ENCODE results near the gene CFAP210.

GRCh38 chr2:169694113-169694893 is at the start of gene CFAP210, which contains the start of gene PHOSPHO2:
- TF ChIP-seq, protein P1, sequence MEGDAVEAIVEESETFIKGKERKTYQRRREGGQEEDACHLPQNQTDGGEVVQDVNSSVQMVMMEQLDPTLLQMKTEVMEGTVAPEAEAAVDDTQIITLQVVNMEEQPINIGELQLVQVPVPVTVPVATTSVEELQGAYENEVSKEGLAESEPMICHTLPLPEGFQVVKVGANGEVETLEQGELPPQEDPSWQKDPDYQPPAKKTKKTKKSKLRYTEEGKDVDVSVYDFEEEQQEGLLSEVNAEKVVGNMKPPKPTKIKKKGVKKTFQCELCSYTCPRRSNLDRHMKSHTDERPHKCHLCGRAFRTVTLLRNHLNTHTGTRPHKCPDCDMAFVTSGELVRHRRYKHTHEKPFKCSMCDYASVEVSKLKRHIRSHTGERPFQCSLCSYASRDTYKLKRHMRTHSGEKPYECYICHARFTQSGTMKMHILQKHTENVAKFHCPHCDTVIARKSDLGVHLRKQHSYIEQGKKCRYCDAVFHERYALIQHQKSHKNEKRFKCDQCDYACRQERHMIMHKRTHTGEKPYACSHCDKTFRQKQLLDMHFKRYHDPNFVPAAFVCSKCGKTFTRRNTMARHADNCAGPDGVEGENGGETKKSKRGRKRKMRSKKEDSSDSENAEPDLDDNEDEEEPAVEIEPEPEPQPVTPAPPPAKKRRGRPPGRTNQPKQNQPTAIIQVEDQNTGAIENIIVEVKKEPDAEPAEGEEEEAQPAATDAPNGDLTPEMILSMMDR (conservative IDR thresholded peaks at IDR 0.05; ENCODE audit: low read depth in 2 of 2), result 0 out of 4 replicates have a peak, but pooled peaks of 1 of the 2 experiments have one; percentile 2
- TF ChIP-seq EZH2phosphoT487 (IDR thresholded peaks at IDR 0.05; ENCODE audit: unreplicated experiment) (no peak), EZH2 (IDR thresholded peaks at IDR 0.05; ENCODE audit: low read depth, unreplicated experiment) (no peak), REST (IDR thresholded peaks at IDR 0.05; ENCODE audit: unreplicated experiment) (no peak), CREB1 (CRISPR knock-in tag; IDR thresholded peaks at IDR 0.05; ENCODE audit: low read depth) (peak; percentile 91), POLR2AphosphoS5 (IDR thresholded peaks at IDR 0.05; ENCODE audit: low read depth) (peak; percentile 93), ZNF331 (CRISPR knock-in tag; IDR thresholded peaks at IDR 0.05; ENCODE audit: low read depth) (no peak), NANOG (IDR thresholded peaks at IDR 0.05; ENCODE audit: borderline replicate concordance) (no peak), JUNB (IDR thresholded peaks at IDR 0.05; ENCODE audit: unreplicated experiment) (no peak), STAT1 (IDR thresholded peaks at IDR 0.05; ENCODE audit: unreplicated experiment) (no peak), ZNF114 (CRISPR knock-in tag; IDR thresholded peaks at IDR 0.05) (no peak), ETS1 (IDR thresholded peaks at IDR 0.05) (0 out of 2 replicates have a peak, but pooled peaks have one; percentile 43)
- TF ChIP-seq, protein P2, sequence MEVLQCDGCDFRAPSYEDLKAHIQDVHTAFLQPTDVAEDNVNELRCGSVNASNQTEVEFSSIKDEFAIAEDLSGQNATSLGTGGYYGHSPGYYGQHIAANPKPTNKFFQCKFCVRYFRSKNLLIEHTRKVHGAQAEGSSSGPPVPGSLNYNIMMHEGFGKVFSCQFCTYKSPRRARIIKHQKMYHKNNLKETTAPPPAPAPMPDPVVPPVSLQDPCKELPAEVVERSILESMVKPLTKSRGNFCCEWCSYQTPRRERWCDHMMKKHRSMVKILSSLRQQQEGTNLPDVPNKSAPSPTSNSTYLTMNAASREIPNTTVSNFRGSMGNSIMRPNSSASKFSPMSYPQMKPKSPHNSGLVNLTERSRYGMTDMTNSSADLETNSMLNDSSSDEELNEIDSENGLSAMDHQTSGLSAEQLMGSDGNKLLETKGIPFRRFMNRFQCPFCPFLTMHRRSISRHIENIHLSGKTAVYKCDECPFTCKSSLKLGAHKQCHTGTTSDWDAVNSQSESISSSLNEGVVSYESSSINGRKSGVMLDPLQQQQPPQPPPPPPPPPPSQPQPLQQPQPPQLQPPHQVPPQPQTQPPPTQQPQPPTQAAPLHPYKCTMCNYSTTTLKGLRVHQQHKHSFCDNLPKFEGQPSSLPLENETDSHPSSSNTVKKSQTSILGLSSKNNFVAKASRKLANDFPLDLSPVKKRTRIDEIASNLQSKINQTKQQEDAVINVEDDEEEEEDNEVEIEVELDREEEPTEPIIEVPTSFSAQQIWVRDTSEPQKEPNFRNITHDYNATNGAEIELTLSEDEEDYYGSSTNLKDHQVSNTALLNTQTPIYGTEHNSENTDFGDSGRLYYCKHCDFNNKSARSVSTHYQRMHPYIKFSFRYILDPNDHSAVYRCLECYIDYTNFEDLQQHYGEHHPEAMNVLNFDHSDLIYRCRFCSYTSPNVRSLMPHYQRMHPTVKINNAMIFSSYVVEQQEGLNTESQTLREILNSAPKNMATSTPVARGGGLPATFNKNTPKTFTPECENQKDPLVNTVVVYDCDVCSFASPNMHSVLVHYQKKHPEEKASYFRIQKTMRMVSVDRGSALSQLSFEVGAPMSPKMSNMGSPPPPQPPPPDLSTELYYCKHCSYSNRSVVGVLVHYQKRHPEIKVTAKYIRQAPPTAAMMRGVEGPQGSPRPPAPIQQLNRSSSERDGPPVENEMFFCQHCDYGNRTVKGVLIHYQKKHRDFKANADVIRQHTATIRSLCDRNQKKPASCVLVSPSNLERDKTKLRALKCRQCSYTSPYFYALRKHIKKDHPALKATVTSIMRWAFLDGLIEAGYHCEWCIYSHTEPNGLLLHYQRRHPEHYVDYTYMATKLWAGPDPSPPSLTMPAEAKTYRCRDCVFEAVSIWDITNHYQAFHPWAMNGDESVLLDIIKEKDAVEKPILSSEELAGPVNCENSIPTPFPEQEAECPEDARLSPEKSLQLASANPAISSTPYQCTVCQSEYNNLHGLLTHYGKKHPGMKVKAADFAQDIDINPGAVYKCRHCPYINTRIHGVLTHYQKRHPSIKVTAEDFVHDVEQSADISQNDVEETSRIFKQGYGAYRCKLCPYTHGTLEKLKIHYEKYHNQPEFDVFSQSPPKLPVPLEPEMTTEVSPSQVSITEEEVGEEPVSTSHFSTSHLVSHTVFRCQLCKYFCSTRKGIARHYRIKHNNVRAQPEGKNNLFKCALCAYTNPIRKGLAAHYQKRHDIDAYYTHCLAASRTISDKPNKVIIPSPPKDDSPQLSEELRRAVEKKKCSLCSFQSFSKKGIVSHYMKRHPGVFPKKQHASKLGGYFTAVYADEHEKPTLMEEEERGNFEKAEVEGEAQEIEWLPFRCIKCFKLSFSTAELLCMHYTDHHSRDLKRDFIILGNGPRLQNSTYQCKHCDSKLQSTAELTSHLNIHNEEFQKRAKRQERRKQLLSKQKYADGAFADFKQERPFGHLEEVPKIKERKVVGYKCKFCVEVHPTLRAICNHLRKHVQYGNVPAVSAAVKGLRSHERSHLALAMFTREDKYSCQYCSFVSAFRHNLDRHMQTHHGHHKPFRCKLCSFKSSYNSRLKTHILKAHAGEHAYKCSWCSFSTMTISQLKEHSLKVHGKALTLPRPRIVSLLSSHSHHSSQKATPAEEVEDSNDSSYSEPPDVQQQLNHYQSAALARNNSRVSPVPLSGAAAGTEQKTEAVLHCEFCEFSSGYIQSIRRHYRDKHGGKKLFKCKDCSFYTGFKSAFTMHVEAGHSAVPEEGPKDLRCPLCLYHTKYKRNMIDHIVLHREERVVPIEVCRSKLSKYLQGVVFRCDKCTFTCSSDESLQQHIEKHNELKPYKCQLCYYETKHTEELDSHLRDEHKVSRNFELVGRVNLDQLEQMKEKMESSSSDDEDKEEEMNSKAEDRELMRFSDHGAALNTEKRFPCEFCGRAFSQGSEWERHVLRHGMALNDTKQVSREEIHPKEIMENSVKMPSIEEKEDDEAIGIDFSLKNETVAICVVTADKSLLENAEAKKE (CRISPR knock-in tag; IDR thresholded peaks at IDR 0.05), result no peak
